Measurements from ENCODE around the gene EGR4. TPM values are rescaled to one million over a fixed set of nuclear protein-coding genes. Genes with fewer than 3 reads are reported as not detected.
A peak's percentile ranks its signal among the peaks of the same experiment; 100 is the strongest.

EGR4 gene
- total RNA-seq, 1 experiment from 2014 or later = not detected

GRCh38 chr2:73250872-73251846 lies 42.2 kb downstream of the EGR4 start:
- DNase-seq (ENCODE audit: low read depth) = no peak

GRCh38 chr2:73249636-73250035 lies 43.7 kb downstream of the EGR4 start:
- no peak for DNase-seq (ENCODE audit: low read depth)

DNA sequence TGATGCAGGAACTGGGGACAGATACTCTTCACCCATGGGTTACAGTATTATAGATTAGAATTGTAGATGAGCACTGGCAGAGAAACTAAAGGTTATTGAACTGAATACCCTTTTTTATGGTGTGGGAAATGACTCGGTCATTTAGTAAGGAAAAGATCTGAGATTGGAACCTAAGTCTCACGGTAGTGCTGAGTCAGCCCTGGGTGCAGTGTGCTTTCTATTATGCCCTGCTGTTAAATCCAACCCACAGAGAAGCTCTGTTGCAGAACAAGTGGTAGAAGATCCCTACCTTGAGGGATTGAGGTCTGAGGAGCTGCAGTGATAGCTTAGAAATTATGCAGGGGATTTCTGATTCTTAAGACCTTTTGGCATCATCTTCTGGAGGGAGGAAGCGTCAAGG lies 46.5 kb downstream of the EGR4 start:
- DNase-seq (ENCODE audit: low read depth) = no peak

DNA sequence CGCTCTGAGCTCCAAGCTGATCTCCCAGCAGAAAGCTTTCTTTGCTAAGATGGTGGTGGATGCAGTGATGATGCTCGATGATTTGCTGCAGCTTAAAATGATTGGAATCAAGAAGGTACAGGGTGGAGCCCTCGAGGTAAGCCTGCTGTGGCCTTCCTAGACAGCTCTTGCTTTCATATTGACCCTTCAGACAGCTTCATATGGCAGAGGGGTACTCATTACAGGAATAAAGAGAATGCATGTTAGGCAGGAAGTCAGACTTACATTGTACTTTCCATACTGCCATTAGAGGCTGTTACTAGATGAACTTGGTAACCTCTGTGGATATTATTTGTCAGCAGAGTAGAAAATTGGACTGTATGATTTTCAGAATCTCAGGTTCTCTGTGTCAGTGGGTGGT lies 48.8 kb downstream of the EGR4 start:
- no peak for DNase-seq (ENCODE audit: low read depth)

DNA sequence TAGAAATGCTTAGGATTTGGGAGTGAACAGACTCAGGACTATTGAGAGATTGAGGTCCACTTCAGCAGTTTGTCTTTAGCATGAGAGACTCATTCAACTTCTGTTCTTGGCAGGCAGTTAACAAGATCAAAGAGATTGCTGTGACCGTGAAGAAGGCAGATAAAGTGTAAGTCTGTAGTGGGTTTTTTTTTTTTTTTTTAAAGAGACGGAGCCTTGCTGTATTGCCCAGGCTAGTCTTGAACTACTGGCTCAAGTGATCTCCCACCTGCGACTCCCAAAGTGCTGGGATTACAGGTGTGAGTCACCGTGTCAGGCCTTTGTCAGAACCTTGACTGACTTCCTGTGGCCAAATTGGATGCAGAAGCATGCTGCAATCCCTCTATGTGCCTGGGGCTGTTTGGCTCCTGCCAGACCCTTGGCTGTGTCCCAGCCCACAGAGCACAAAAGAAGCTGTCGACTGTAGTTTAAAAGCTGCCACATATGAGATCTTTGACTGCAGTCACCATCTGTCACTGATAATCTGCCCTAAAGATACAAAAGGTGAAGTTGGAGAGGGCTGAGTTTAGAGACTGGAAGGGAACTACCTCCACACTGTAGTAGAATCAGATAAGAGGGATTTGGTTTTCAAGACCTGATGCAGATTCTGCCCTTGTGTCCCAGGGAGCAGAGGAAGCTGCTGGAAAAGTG lies 49.3 kb downstream of the EGR4 start:
- DNase-seq (ENCODE audit: low read depth) = peak; percentile 96

Other genes starting within 250 kb of the EGR4 start
- gene SFXN5, start 221.8 kb downstream of the EGR4 start, total RNA-seq (2014; rRNA removed; shearing (Covaris generic)) = 8.7 and 18.3 TPM in 2 replicates
- gene RAB11FIP5, start 180.6 kb downstream of the EGR4 start, total RNA-seq (2014; rRNA removed; shearing (Covaris generic)) = 13.1 and 15.1 TPM in 2 replicates
- not detected in 2 replicates for gene NOTO, start 91.0 kb downstream of the EGR4 start, total RNA-seq (2014; rRNA removed; shearing (Covaris generic))
- 20.1 and 21.5 TPM in 2 replicates for gene SMYD5, start 79.3 kb downstream of the EGR4 start, total RNA-seq (2014; rRNA removed; shearing (Covaris generic))
- 43.6 and 52.7 TPM in 2 replicates for gene PRADC1, start 60.3 kb downstream of the EGR4 start, total RNA-seq (2014; rRNA removed; shearing (Covaris generic))
- gene CCT7, start 59.2 kb downstream of the EGR4 start, total RNA-seq (2014; rRNA removed; shearing (Covaris generic)) = 396 and 500 TPM in 2 replicates
- 0.98 and 1.1 TPM in 2 replicates for gene FBXO41, start 9.1 kb downstream of the EGR4 start, total RNA-seq (2014; rRNA removed; shearing (Covaris generic))
- 14.2 and 16.7 TPM in 2 replicates for gene ALMS1, start 92.3 kb upstream of the EGR4 start, total RNA-seq (2014; rRNA removed; shearing (Covaris generic))

Measured in RPMI7951 (cell line).